HG03442 (cell line): ENCODE data around the gene GPR150.
A peak's percentile ranks its signal among the peaks of the same experiment; 100 is the strongest.
"Not testable (repeated sequence)": the region's sequence is repeated elsewhere in the genome, so short reads cannot be mapped to it uniquely, and the experiment has no call there.

Experiments used
- ATAC-seq: cut with Tn5 transposase; IDR thresholded peaks from one replicate; pipeline ENCODE4 v1.9.1; 2021; ENCODE audit warnings: mild to moderate bottlenecking, moderate library complexity; ENCODE audit not compliant: unreplicated experiment

Gene GPR150

GRCh38 chr5:95621839-95622629 is 2.1 kb downstream of the GPR150 start:
- ATAC-seq, result no peak

GRCh38 chr5:95623706-95624105 is 3.8 kb downstream of the GPR150 start:
- no peak for ATAC-seq

GRCh38 chr5:95624368-95624767 is 4.5 kb downstream of the GPR150 start:
- ATAC-seq, result no peak

- ATAC-seq, result no peak
Measured at GRCh38 chr5:95626701-95627100, 6.8 kb downstream of the GPR150 start.

- ATAC-seq, result no peak
Measured at GRCh38 chr5:95627971-95628810, 8.3 kb downstream of the GPR150 start.

GRCh38 chr5:95628933-95629332 is 9.0 kb downstream of the GPR150 start:
- no peak for ATAC-seq

- ATAC-seq, result no peak
Measured at GRCh38 chr5:95630394-95630917, 10.6 kb downstream of the GPR150 start.

- ATAC-seq, result peak; percentile 16
Measured at GRCh38 chr5:95631255-95631958, 11.5 kb downstream of the GPR150 start.

GRCh38 chr5:95631991-95632675 is 12.2 kb downstream of the GPR150 start:
- peak; percentile 91 for ATAC-seq

GRCh38 chr5:95632942-95633341 is 13.1 kb downstream of the GPR150 start:
- not testable (repeated sequence) for ATAC-seq

- no peak for ATAC-seq
Measured at GRCh38 chr5:95633671-95634070, 13.8 kb downstream of the GPR150 start.

GRCh38 chr5:95634081-95634480 is 14.2 kb downstream of the GPR150 start:
- no peak for ATAC-seq

GRCh38 chr5:95638632-95639031 is 18.7 kb downstream of the GPR150 start:
- no peak for ATAC-seq

- no peak for ATAC-seq
Measured at GRCh38 chr5:95641741-95642220, 21.9 kb downstream of the GPR150 start.

- ATAC-seq, result no peak
Measured at GRCh38 chr5:95643152-95643551, 23.3 kb downstream of the GPR150 start.

- ATAC-seq, result peak; percentile 39
Measured at GRCh38 chr5:95644351-95645042, 24.6 kb downstream of the GPR150 start.

- not testable (repeated sequence) for ATAC-seq
Measured at GRCh38 chr5:95646226-95646568, 26.3 kb downstream of the GPR150 start.

- peak; percentile 97 for ATAC-seq
Measured at GRCh38 chr5:95646569-95647431, 26.9 kb downstream of the GPR150 start, which contains the start of gene RFESD. RFESD (plus strand) TSS chr5:95646777; CDS start chr5:95652272, 5,495 bp downstream.
